Liver (tissue), 9 donors: Measurements from ENCODE around the gene NTF3. TPM values are rescaled to one million over a fixed set of nuclear protein-coding genes. Genes with fewer than 3 reads are reported as not detected.

Source experiments
- DNase-seq: peaks from one replicate; pipeline ENCODE4 v3.0.0-alpha.2; 2017; ENCODE audit warnings: low spot score
- H3K27ac ChIP-seq, 2 donors: one replicate each; pipeline ENCODE4 v1.7.0; 2013; ENCODE audit warnings: inconsistent platforms in 2 of 2, low read length in 2 of 2, control low read depth in 1 of 2, low read depth in 1 of 2, mild to moderate bottlenecking in 1 of 2
- H3K27me3 ChIP-seq, 4 donors: one replicate each; pipeline versions ENCODE4 v1.6.1 to v1.7.0; 2013; ENCODE audit warnings: low read length in 3 of 4, inconsistent platforms in 1 of 4, mild to moderate bottlenecking in 1 of 4, moderate library complexity in 1 of 4; ENCODE audit not compliant: control insufficient read depth in 4 of 4, insufficient read depth in 4 of 4
- H3K36me3 ChIP-seq, 4 donors: one replicate each; pipeline versions ENCODE4 v1.6.1 to v1.7.0; 2013; ENCODE audit warnings: low read length in 3 of 4, mild to moderate bottlenecking in 3 of 4, low read depth in 1 of 4, moderate library complexity in 1 of 4; ENCODE audit not compliant: control insufficient read depth in 4 of 4, insufficient read depth in 3 of 4
- H3K4me1 ChIP-seq, 4 donors: one replicate each; pipeline versions ENCODE4 v1.6.1 to v1.7.0; 2013; ENCODE audit warnings: low read length in 3 of 4, mild to moderate bottlenecking in 3 of 4, moderate library complexity in 1 of 4; ENCODE audit not compliant: control insufficient read depth in 4 of 4, insufficient read depth in 4 of 4
- H3K4me3 ChIP-seq, 3 donors: one replicate each; pipeline versions ENCODE4 v1.6.1 to v1.7.0; 2013; ENCODE audit warnings: low read length in 3 of 3, control low read depth in 1 of 3, low read depth in 1 of 3, mild to moderate bottlenecking in 1 of 3
- H3K9ac ChIP-seq, 2 donors: one replicate each; pipeline ENCODE4 v1.7.0; 2013; ENCODE audit warnings: low read length in 2 of 2, mild to moderate bottlenecking in 2 of 2, moderate library complexity in 2 of 2, control low read depth in 1 of 2, low read depth in 1 of 2
- H3K9me3 ChIP-seq, 4 donors: one replicate each; pipeline versions ENCODE4 v1.6.1 to v1.7.0; 2013; ENCODE audit warnings: low read length in 3 of 4; ENCODE audit not compliant: control insufficient read depth in 4 of 4
- ATF3 ChIP-seq: IDR thresholded peaks from 2 replicates; pipeline ENCODE4 v1.6.1; 2016; ENCODE audit warnings: antibody characterized with exemption
- CTCF ChIP-seq: fragments of 150-350 bp; IDR thresholded peaks from 2 replicates; pipeline ENCODE4 v1.5.1; 2017; ENCODE audit warnings: improper control_type of control experiment, low read depth, low read length; ENCODE audit not compliant: missing input control
- EGR1 ChIP-seq, 2 donors: IDR thresholded peaks; 2 replicates each; pipeline ENCODE4 v1.6.1; 2016 to 2018; ENCODE audit warnings: antibody characterized with exemption in 2 of 2, low read depth in 2 of 2
- FOXA1 ChIP-seq: IDR thresholded peaks from 2 replicates; pipeline ENCODE4 v1.6.1; 2016; ENCODE audit warnings: antibody characterized with exemption
- FOXA2 ChIP-seq: IDR thresholded peaks from 2 replicates; pipeline ENCODE4 v1.6.1; 2016; ENCODE audit warnings: antibody characterized with exemption
- HNF4A ChIP-seq, 2 donors: conservative IDR thresholded peaks; 2 replicates each; pipeline ENCODE4 v1.6.1; 2016; ENCODE audit warnings: antibody characterized with exemption in 2 of 2, mild to moderate bottlenecking in 2 of 2
- HNF4G ChIP-seq: IDR thresholded peaks from 2 replicates; pipeline ENCODE4 v1.6.1; 2016; ENCODE audit warnings: antibody characterized with exemption
- JUND ChIP-seq, 2 donors: IDR thresholded peaks; 2 replicates each; pipeline ENCODE4 v1.6.1; 2016; ENCODE audit warnings: antibody characterized with exemption in 2 of 2
- MAX ChIP-seq: IDR thresholded peaks from 2 replicates; pipeline ENCODE4 v1.6.1; 2016; ENCODE audit warnings: antibody characterized with exemption
- NR2F2 ChIP-seq: IDR thresholded peaks from 2 replicates; pipeline ENCODE4 v1.6.1; 2016; ENCODE audit warnings: antibody characterized with exemption
- RAD21 ChIP-seq, 2 donors: IDR thresholded peaks; 2 replicates each; pipeline ENCODE4 v1.6.1; 2016; ENCODE audit warnings: antibody characterized with exemption in 2 of 2, mild to moderate bottlenecking in 2 of 2
- REST ChIP-seq: IDR thresholded peaks from 2 replicates; pipeline ENCODE4 v1.6.1; 2016; ENCODE audit warnings: antibody characterized with exemption, mild to moderate bottlenecking
- RXRA ChIP-seq, 2 donors: IDR thresholded peaks; 2 replicates each; pipeline ENCODE4 v1.6.1; 2017 to 2018; ENCODE audit warnings: antibody characterized with exemption in 2 of 2, mild to moderate bottlenecking in 1 of 2
- SP1 ChIP-seq: IDR thresholded peaks from 2 replicates; pipeline ENCODE4 v1.6.1; 2018; ENCODE audit warnings: antibody characterized with exemption, mild to moderate bottlenecking
- TAF1 ChIP-seq: conservative IDR thresholded peaks from 2 replicates; pipeline ENCODE4 v1.6.1; 2016; ENCODE audit warnings: antibody characterized with exemption, mild to moderate bottlenecking
- YY1 ChIP-seq: IDR thresholded peaks from 2 replicates; pipeline ENCODE4 v1.6.1; 2016; ENCODE audit warnings: antibody characterized with exemption, mild to moderate bottlenecking
- ZBTB33 ChIP-seq: IDR thresholded peaks from 2 replicates; pipeline ENCODE4 v1.6.1; 2016; ENCODE audit warnings: antibody characterized with exemption
- WGBS: extraction: QIAGEN DNeasy Blood & Tissue Kit; methylation state at CpG from one replicate; pipeline ENCODE4 v1.1.7; 2013; 5-methylcytosine and 5-hydroxymethylcytosine counted together
- polyA plus RNA-seq, 2 donors: library from polyadenylated mRNA; stranded (reverse) in 1 of 2; unstranded in 1 of 2; fragments of 200-250 nt in 1 of 2; fragments of >200 nt in 1 of 2; fragmentation: Nextera tagmentation in 1 of 2; extraction: Ambion mirVana in 1 of 2; gene quantifications; one replicate each; pipeline versions ENCODE4 v1.2.1 to v1.2.3, GENCODE V29; 2013 to 2015
- total RNA-seq, 2 donors: library from RNA; depleted of rRNA; stranded (reverse); fragments of >200 nt; gene quantifications; one replicate each; pipeline ENCODE4 v1.2.3, GENCODE V29; 2014
- donor health status: healthy.
- donor health status: healthy.
- donor health status: healthy.
- donor health status: healthy.
- donor health status: healthy.

Gene NTF3
- total and polyA plus RNA-seq, 4 donors, result 0.89 to 2.8 (median 1.5) TPM

- Histone ChIP-seq H3K9me3 (no peaks in the 10 kb centered on the region), H3K4me1 (no peaks in the 10 kb centered on the region), H3K9ac (no peak overlapping the region), H3K27me3 (no peaks in the 10 kb centered on the region), H3K4me3 (no peak overlapping the region), H3K36me3 (no peaks in the 10 kb centered on the region), H3K27ac (no peak overlapping the region)
- TF ChIP-seq REST, result no peak
- no peak for TF ChIP-seq YY1
- no peak for TF ChIP-seq RXRA (IDR thresholded peaks at IDR 0.05)
- no peak for TF ChIP-seq ATF3
- TF ChIP-seq ZBTB33, result no peak
- no peak for TF ChIP-seq CTCF
- TF ChIP-seq RAD21 (IDR thresholded peaks at IDR 0.05), result no peak
- no peak for TF ChIP-seq FOXA1
- no peak for TF ChIP-seq HNF4A (conservative IDR thresholded peaks at IDR 0.05)
- TF ChIP-seq FOXA2, result no peak
- TF ChIP-seq NR2F2, result no peak
- TF ChIP-seq EGR1 (IDR thresholded peaks at IDR 0.05; ENCODE audit: low read depth in 2 of 2), result no peak
- no peak for TF ChIP-seq JUND (IDR thresholded peaks at IDR 0.05)
- no peak for DNase-seq
- WGBS, result 69% methylated on average over 6 of the region's 6 CpGs
These were observed 41.6 kb upstream of the NTF3 start for GRCh38 chr12:5390174-5390799.

GRCh38 chr12:5391653-5392052 is 40.3 kb upstream of the NTF3 start:
- no peak for DNase-seq
- Histone ChIP-seq H3K27ac (no peak overlapping the region), H3K4me3 (no peak overlapping the region), H3K36me3 (no peaks in the 10 kb centered on the region), H3K9ac (no peak overlapping the region), H3K4me1 (no peaks in the 10 kb centered on the region), H3K9me3 (no peaks in the 10 kb centered on the region), H3K27me3 (no peaks in the 10 kb centered on the region)
- WGBS, result 28% methylated on average over 2 of the region's 2 CpGs
- TF ChIP-seq TAF1, result no peak
- no peak for TF ChIP-seq HNF4A (conservative IDR thresholded peaks at IDR 0.05)
- TF ChIP-seq ATF3, result no peak
- no peak for TF ChIP-seq REST
- TF ChIP-seq JUND (IDR thresholded peaks at IDR 0.05), result no peak
- TF ChIP-seq RXRA (IDR thresholded peaks at IDR 0.05), result no peak
- TF ChIP-seq FOXA1, result no peak
- no peak for TF ChIP-seq YY1
- no peak for TF ChIP-seq HNF4G
- no peak for TF ChIP-seq SP1
- TF ChIP-seq MAX, result no peak
- no peak for TF ChIP-seq ZBTB33
- TF ChIP-seq EGR1 (IDR thresholded peaks at IDR 0.05; ENCODE audit: low read depth in 2 of 2), result no peak
